H1 (cell line): Measurements from ENCODE around the gene RBP3. TPM values are rescaled to one million over a fixed set of nuclear protein-coding genes. Genes with fewer than 3 reads are reported as not detected.

Experiments
- CTCF ChIA-PET: fragments of 300-600 bp; sonication (Branson Sonifier 250); formaldehyde crosslinking; loops from one replicate; lab custom pipeline; 2021; ENCODE audit not compliant: partially characterized antibody; lab: Charles Lee
- POLR2A ChIA-PET: fragments of 300-600 bp; sonication (Branson Sonifier 250); formaldehyde crosslinking; loops from one replicate; lab custom pipeline; 2021; ENCODE audit warnings: inconsistent platforms; ENCODE audit not compliant: partially characterized antibody; lab: Charles Lee
- DNase-seq, 2 experiments: peaks; one replicate each; pipeline versions ENCODE4 v3.0.0 to v3.0.0-alpha.2; 2010 to 2022; ENCODE audit warnings: low spot score in 2 of 2, low read depth in 1 of 2, mixed read lengths in 1 of 2
- FAIRE-seq: peaks from 2 replicates; lab custom pipeline; 2011; peaks lifted over from hg19 to GRCh38; lab: Jason Lieb, UNC
- H2AFZ ChIP-seq: 2 replicates; pipeline ENCODE4 v1.8.1; 2012; ENCODE audit warnings: low read length, inconsistent platforms
- H2AK5ac ChIP-seq: 2 replicates; pipeline ENCODE4 v1.6.1; 2013; ENCODE audit warnings: low read depth, low read length
- H2BK120ac ChIP-seq: replicated peaks from 2 replicates; pipeline ENCODE3; 2013; ENCODE audit warnings: low read depth, low read length, inconsistent platforms
- H2BK12ac ChIP-seq: 2 replicates; pipeline ENCODE4 v1.6.1; 2013; ENCODE audit warnings: low read depth, low read length
- H2BK15ac ChIP-seq: 2 replicates; pipeline ENCODE4 v1.6.1; 2013; ENCODE audit warnings: low read length
- H2BK20ac ChIP-seq: 2 replicates; pipeline ENCODE4 v1.6.1; 2013; ENCODE audit warnings: low read length
- H2BK5ac ChIP-seq: 2 replicates; pipeline ENCODE4 v1.6.1; 2013; ENCODE audit warnings: low read depth, low read length
- H3K14ac ChIP-seq: 2 replicates; pipeline ENCODE4 v1.6.1; 2013; ENCODE audit warnings: inconsistent platforms; ENCODE audit not compliant: insufficient read length
- H3K18ac ChIP-seq: 2 replicates; pipeline ENCODE4 v1.6.1; 2013; ENCODE audit warnings: low read length; ENCODE audit errors: extremely low read depth
- H3K23ac ChIP-seq: 2 replicates; pipeline ENCODE4 v1.6.1; 2013; ENCODE audit warnings: inconsistent platforms; ENCODE audit not compliant: insufficient read length
- H3K23me2 ChIP-seq: 2 replicates; pipeline ENCODE4 v1.6.1; 2013; ENCODE audit warnings: low read depth, low read length
- H3K27ac ChIP-seq: 2 replicates; pipeline ENCODE4 v1.6.1; 2011; ENCODE audit warnings: low read depth, low read length, inconsistent platforms
- H3K27me3 ChIP-seq, 4 experiments: replicated peaks in 1 of 4; 1 replicate in 1 of 4; 2 replicates in 3 of 4; pipeline versions ENCODE4 v1.6.1 to v1.8.1; 2011 to 2013; ENCODE audit warnings: low read length in 3 of 4, mild to moderate bottlenecking in 3 of 4, inconsistent platforms in 2 of 4, mixed read lengths in 2 of 4, moderate library complexity in 1 of 4; ENCODE audit not compliant: control insufficient read depth in 3 of 4, insufficient read depth in 3 of 4; ENCODE audit errors: extremely low read depth in 1 of 4
- H3K36me3 ChIP-seq, 4 experiments: 2 replicates each; pipeline versions ENCODE4 v1.6.1 to v1.8.1; 2011 to 2013; ENCODE audit warnings: mild to moderate bottlenecking in 4 of 4, low read length in 3 of 4, moderate library complexity in 2 of 4, control low read depth in 1 of 4, inconsistent platforms in 1 of 4; ENCODE audit not compliant: insufficient read depth in 4 of 4, control insufficient read depth in 2 of 4
- H3K4ac ChIP-seq: replicated peaks from 2 replicates; pipeline ENCODE3; 2013; ENCODE audit warnings: low read length, low read depth, mixed read lengths, inconsistent platforms; ENCODE audit not compliant: insufficient read length
- H3K4me1 ChIP-seq, 4 experiments: replicated peaks in 1 of 4; 1 replicate in 1 of 4; 2 replicates in 3 of 4; pipeline versions ENCODE4 v1.6.1 to v1.8.1; 2011 to 2013; ENCODE audit warnings: low read length in 3 of 4, inconsistent platforms in 2 of 4, mixed read lengths in 1 of 4; ENCODE audit not compliant: insufficient read depth in 4 of 4, control insufficient read depth in 3 of 4
- H3K4me2 ChIP-seq, 2 experiments: 2 replicates each; pipeline versions ENCODE4 v1.6.1 to v1.8.1; 2011 to 2013; ENCODE audit warnings: low read depth in 2 of 2, low read length in 2 of 2, control low read depth in 1 of 2, inconsistent platforms in 1 of 2, mild to moderate bottlenecking in 1 of 2; ENCODE audit not compliant: insufficient read depth in 1 of 2
- H3K4me3 ChIP-seq, 4 experiments: fragments of 200-600, 300-600 bp in 1 of 4; sonication (generic), shearing (Covaris generic), sonication (Bioruptor Twin) in 1 of 4; 2 replicates each; pipeline versions ENCODE4 v1.5.1 to v1.8.1; 2011 to 2016; ENCODE audit warnings: low read length in 4 of 4, low read depth in 3 of 4, control low read depth in 2 of 4, inconsistent platforms in 2 of 4, mild to moderate bottlenecking in 2 of 4, mixed read lengths in 1 of 4, moderate library complexity in 1 of 4; ENCODE audit not compliant: insufficient read depth in 2 of 4; ENCODE audit errors: extremely low read depth in 1 of 4
- H3K56ac ChIP-seq: replicated peaks from 2 replicates; pipeline ENCODE3; 2013; ENCODE audit warnings: low read depth, mild to moderate bottlenecking, mixed read lengths, low read length, inconsistent platforms; ENCODE audit not compliant: insufficient read length
- H3K79me1 ChIP-seq: 2 replicates; pipeline ENCODE4 v1.6.1; 2013; ENCODE audit warnings: low read depth, low read length, control low read depth
- H3K79me2 ChIP-seq, 2 experiments: 2 replicates each; pipeline versions ENCODE4 v1.6.1 to v1.8.1; 2012 to 2013; ENCODE audit warnings: low read length in 2 of 2, mild to moderate bottlenecking in 2 of 2, inconsistent platforms in 1 of 2; ENCODE audit not compliant: insufficient read depth in 2 of 2, control insufficient read depth in 1 of 2
- H3K9ac ChIP-seq, 4 experiments: replicated peaks in 1 of 4; 1 replicate in 1 of 4; 2 replicates in 3 of 4; pipeline versions ENCODE4 v1.6.1 to v1.8.1; 2011 to 2013; ENCODE audit warnings: low read depth in 3 of 4, low read length in 3 of 4, control low read depth in 2 of 4, mild to moderate bottlenecking in 2 of 4, moderate library complexity in 2 of 4, inconsistent platforms in 1 of 4; ENCODE audit errors: extremely low read depth in 1 of 4
- H3K9me3 ChIP-seq, 2 experiments: 2 replicates each; pipeline versions ENCODE4 v1.6.1 to v1.8.1; 2012 to 2013; ENCODE audit warnings: mild to moderate bottlenecking in 2 of 2, moderate library complexity in 2 of 2, control low read depth in 1 of 2, inconsistent platforms in 1 of 2, low read depth in 1 of 2, low read length in 1 of 2, mixed read lengths in 1 of 2; ENCODE audit not compliant: insufficient read depth in 2 of 2
- H4K20me1 ChIP-seq, 2 experiments: replicated peaks in 1 of 2; 2 replicates each; pipeline versions ENCODE3 to v1.8.1; 2011 to 2013; ENCODE audit warnings: inconsistent platforms in 2 of 2, low read length in 2 of 2, mild to moderate bottlenecking in 1 of 2; ENCODE audit not compliant: insufficient read depth in 2 of 2, control insufficient read depth in 1 of 2
- H4K5ac ChIP-seq: 2 replicates; pipeline ENCODE4 v1.6.1; 2013; ENCODE audit warnings: low read length, low read depth, mixed read lengths, inconsistent platforms; ENCODE audit not compliant: insufficient read length
- H4K8ac ChIP-seq: 2 replicates; pipeline ENCODE4 v1.8.0; 2013; ENCODE audit warnings: mild to moderate bottlenecking, moderate library complexity, low read length, inconsistent platforms; ENCODE audit not compliant: insufficient read depth; ENCODE audit errors: extremely low read depth
- H4K91ac ChIP-seq: replicated peaks from 2 replicates; pipeline ENCODE3; 2013; ENCODE audit warnings: low read length, mixed read lengths, inconsistent platforms; ENCODE audit not compliant: insufficient read length
- ATF2 ChIP-seq: IDR thresholded peaks from 2 replicates; pipeline ENCODE4 v1.6.1; 2012; ENCODE audit warnings: low read length, inconsistent platforms
- KDM1A ChIP-seq: fragments of 200-600, 300-600 bp; sonication (generic); IDR thresholded peaks from 2 replicates; pipeline ENCODE4 v1.7.1; 2016; ENCODE audit warnings: mild to moderate bottlenecking, low read length, borderline replicate concordance
- NANOG ChIP-seq: IDR thresholded peaks from 2 replicates; pipeline ENCODE4 v1.6.1; 2011; ENCODE audit warnings: low read length, low read depth, mild to moderate bottlenecking, inconsistent platforms; ENCODE audit not compliant: insufficient read depth, poor library complexity, severe bottlenecking
- WGBS, 2 experiments: shearing (Covaris generic) in 1 of 2; methylation state at CpG; one replicate each; pipeline versions ENCODE4 v1.1.6 to v1.1.7; 2013 to 2015; ENCODE audit warnings: low lambda C conversion rate in 2 of 2, mixed read lengths in 2 of 2, inconsistent platforms in 1 of 2, low coverage in 1 of 2, missing lambda C conversion rate in 1 of 2; ENCODE audit not compliant: insufficient replicate concordance in 2 of 2, insufficient coverage in 1 of 2, insufficient read length in 1 of 2; ENCODE audit errors: extremely low coverage in 1 of 2, missing lambda C conversion rate in 1 of 2; 5-methylcytosine and 5-hydroxymethylcytosine counted together
- polyA plus RNA-seq, 7 experiments: library from polyadenylated mRNA; depleted of rRNA in 3 of 7; stranded (reverse) in 5 of 7; unstranded in 2 of 7; fragments of >200 nt in 5 of 7; fragments of 200-250 nt in 2 of 7; gene quantifications; 1 replicate in 5 of 7; 2 replicates in 1 of 7; 4 replicates in 1 of 7; pipeline versions ENCODE4 v1.2.1 to v1.2.3, GENCODE V29; 2011 to 2013; ENCODE audit warnings: missing spikeins in 2 of 7, mixed read lengths in 2 of 7
- total RNA-seq: library from RNA; stranded (reverse); fragmentation: NEBNext Ultra II Directional; extraction: Animal tissue kit (Norgen Biotek cat#: 25700); gene quantifications from 2 replicates; pipeline ENCODE4 v1.2.1, GENCODE V29; 2021

The RBP3 gene
- total and polyA plus RNA-seq, 2 of the 8 experiments (the other 6 are each of a cell fraction or from before 2014, with no cell fraction given) = not detected

GRCh38 chr10:47378606-47379444 is 30.7 kb downstream of the RBP3 start:
- Histone ChIP-seq H3K79me2 (no peaks in the 10 kb centered on the region), H3K23ac (no peak overlapping the region)
- TF ChIP-seq KDM1A (no peak), NANOG (no peak), ATF2 (no peak)
- TF ChIP-seq, all 59 proteins: peak for 0
- Histone ChIP-seq H2BK120ac (no peak overlapping the region), H3K23me2 (peaks cover 5% of the 10 kb centered on the region), H3K4ac (no peak overlapping the region), H4K8ac (no peak overlapping the region), H3K36me3 (no peaks in the 10 kb centered on the region), H2BK15ac (no peak overlapping the region), H2BK20ac (no peak overlapping the region), H3K4me1 (peaks cover 0 to 12% (median 5%) of the 10 kb centered on the region in 4 experiments; a peak in 5 of 7 replicates), H3K79me1 (no peaks in the 10 kb centered on the region; the same call in none of the 2 replicates), H4K91ac (no peak overlapping the region), H2BK5ac (no peak overlapping the region), H4K5ac (no peak overlapping the region), H2BK12ac (no peak overlapping the region), H2AFZ (no peak overlapping the region), H3K27me3 (no peaks in the 10 kb centered on the region), H3K56ac (no peak overlapping the region), H2AK5ac (no peak overlapping the region), H3K4me2 (no peak overlapping the region), H3K14ac (no peak overlapping the region), H3K27ac (no peak overlapping the region), H3K9me3 (no peaks in the 10 kb centered on the region), H4K20me1 (no peaks in the 10 kb centered on the region), H3K9ac (no peak overlapping the region), H3K18ac (no peak overlapping the region), H3K4me3 (no peak overlapping the region)
- 86% methylated on average over 15 of the region's 15 CpGs; no CpG with 5 or more reads in 1 of the 2 experiments for WGBS, 2 experiments
- ChIA-PET POLR2A (interaction anchor here (3.6 kb wide), 1 partner anchor 1095 kb away, joined by 18 read pairs; no protein-coding TSS in a partner anchor), CTCF (interaction anchor here (0.6 to 6.0 kb wide), 8 partner anchors 10 to 354 kb away, joined by 3 to 49 read pairs (median 6); no protein-coding TSS in a partner anchor)
- peak in 1 of 2 experiments; percentile 23 for DNase-seq
- FAIRE-seq = no peak
